ENCODE data around the gene SIM2. TPM values are rescaled to one million over a fixed set of nuclear protein-coding genes. Genes with fewer than 3 reads are reported as not detected.
A peak's percentile ranks its signal among the peaks of the same experiment; 100 is the strongest.

The SIM2 gene
- total and polyA plus RNA-seq, 2 experiments from 2014 or later = 0.14 TPM; not detected in 1

DNA sequence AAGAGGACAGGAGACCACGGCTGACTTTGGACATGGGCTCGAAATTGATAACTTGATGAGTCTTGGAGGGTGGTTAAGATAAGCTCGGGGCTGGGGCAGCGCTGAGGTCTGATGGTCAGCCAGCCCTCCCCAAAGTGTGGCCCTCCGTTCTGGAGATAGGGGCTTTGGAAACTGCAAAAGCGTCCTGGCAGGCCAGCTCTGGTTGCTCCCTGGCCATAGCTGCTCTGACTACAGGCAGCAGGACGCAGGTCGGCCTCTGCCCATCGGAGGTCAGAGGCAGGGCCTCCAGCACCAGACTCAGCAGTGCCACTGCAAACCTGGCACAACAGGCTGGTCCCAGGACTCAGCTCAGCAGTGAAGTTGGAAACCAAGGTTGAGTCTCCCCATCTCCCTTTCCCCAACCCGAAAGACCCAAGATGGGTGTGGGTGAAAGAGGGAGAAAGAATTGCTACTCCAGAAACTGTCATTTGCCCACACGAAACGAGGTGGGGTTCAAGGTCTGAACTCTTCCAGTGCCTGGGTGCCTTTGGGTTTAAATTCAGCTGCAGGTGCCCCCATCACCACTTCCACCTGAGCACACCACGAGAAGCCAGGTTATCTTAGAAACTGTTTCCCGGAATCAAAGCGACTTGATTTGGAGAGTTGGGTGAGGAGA is 4.8 kb downstream of the SIM2 start:
- no peaks in the 10 kb centered on the region for H3F3A ChIP-seq (ENCODE audit: insufficient read depth)
- no peak overlapping the region for H3K9ac ChIP-seq
- no peak for DNase-seq
- TF ChIP-seq EZH2phosphoT487 (IDR thresholded peaks at IDR 0.05; ENCODE audit: insufficient read depth, low read depth) (0 out of 2 replicates have a peak, but pooled peaks have one; percentile 38), EZH2 (IDR thresholded peaks at IDR 0.05; ENCODE audit: insufficient read depth, poor library complexity, severe bottlenecking) (peak; percentile 26)
- in situ Hi-C loops (cut with MboI) = no loop called here
- H3K27me3 ChIP-seq (replicated peaks; ENCODE audit: insufficient read depth) = peaks cover 94% of the 10 kb centered on the region
- no peak overlapping the region for H3K4me3 ChIP-seq
- no peaks in the 10 kb centered on the region for H3K9me3 ChIP-seq (ENCODE audit: low read depth)
- H2AFZ ChIP-seq = no peak overlapping the region
- WGBS, 2 experiments (ENCODE audit: low coverage in 1 of 2, low lambda C conversion rate in 2 of 2, missing lambda C conversion rate in 2 of 2) = 8 to 12% methylated on average over 15 of the region's 15 CpGs
- no peaks in the 10 kb centered on the region for H3K4me1 ChIP-seq (ENCODE audit: insufficient read depth)
- H3K79me2 ChIP-seq (ENCODE audit: insufficient read depth) = no peaks in the 10 kb centered on the region
- H3K36me3 ChIP-seq (ENCODE audit: low read depth) = no peaks in the 10 kb centered on the region
- no peaks in the 10 kb centered on the region for H3K9me2 ChIP-seq (ENCODE audit: insufficient read depth)
- H3K4me2 ChIP-seq (ENCODE audit: unreplicated experiment) = no peak overlapping the region
- H3K27ac ChIP-seq = no peak overlapping the region
- no peaks in the 10 kb centered on the region for H4K20me1 ChIP-seq (ENCODE audit: insufficient read depth)

GRCh38 chr21:36704281-36704957 is 5.5 kb downstream of the SIM2 start:
- peaks cover 97% of the 10 kb centered on the region for H3K27me3 ChIP-seq (replicated peaks; ENCODE audit: insufficient read depth)
- no peak overlapping the region for H3K9ac ChIP-seq
- no peak overlapping the region for H3K4me2 ChIP-seq (ENCODE audit: unreplicated experiment)
- H4K20me1 ChIP-seq (ENCODE audit: insufficient read depth) = no peaks in the 10 kb centered on the region
- in situ Hi-C loops (cut with MboI) = no loop called here
- TF ChIP-seq EZH2phosphoT487 (IDR thresholded peaks at IDR 0.05; ENCODE audit: insufficient read depth, low read depth) (no peak), EZH2 (IDR thresholded peaks at IDR 0.05; ENCODE audit: insufficient read depth, poor library complexity, severe bottlenecking) (peak; percentile 76)
- no peaks in the 10 kb centered on the region for H3K4me1 ChIP-seq (ENCODE audit: insufficient read depth)
- H3K27ac ChIP-seq = no peak overlapping the region
- no peaks in the 10 kb centered on the region for H3K36me3 ChIP-seq (ENCODE audit: low read depth)
- no peaks in the 10 kb centered on the region for H3K9me3 ChIP-seq (ENCODE audit: low read depth)
- DNase-seq = no peak
- WGBS, 2 experiments (ENCODE audit: low coverage in 1 of 2, low lambda C conversion rate in 2 of 2, missing lambda C conversion rate in 2 of 2) = 5 to 10% methylated on average over 41 to 47 of the region's 49 CpGs
- H3F3A ChIP-seq (ENCODE audit: insufficient read depth) = no peaks in the 10 kb centered on the region
- H3K79me2 ChIP-seq (ENCODE audit: insufficient read depth) = no peaks in the 10 kb centered on the region
- H3K4me3 ChIP-seq = no peak overlapping the region
- H3K9me2 ChIP-seq (ENCODE audit: insufficient read depth) = no peaks in the 10 kb centered on the region
- H2AFZ ChIP-seq = no peak overlapping the region

DNA sequence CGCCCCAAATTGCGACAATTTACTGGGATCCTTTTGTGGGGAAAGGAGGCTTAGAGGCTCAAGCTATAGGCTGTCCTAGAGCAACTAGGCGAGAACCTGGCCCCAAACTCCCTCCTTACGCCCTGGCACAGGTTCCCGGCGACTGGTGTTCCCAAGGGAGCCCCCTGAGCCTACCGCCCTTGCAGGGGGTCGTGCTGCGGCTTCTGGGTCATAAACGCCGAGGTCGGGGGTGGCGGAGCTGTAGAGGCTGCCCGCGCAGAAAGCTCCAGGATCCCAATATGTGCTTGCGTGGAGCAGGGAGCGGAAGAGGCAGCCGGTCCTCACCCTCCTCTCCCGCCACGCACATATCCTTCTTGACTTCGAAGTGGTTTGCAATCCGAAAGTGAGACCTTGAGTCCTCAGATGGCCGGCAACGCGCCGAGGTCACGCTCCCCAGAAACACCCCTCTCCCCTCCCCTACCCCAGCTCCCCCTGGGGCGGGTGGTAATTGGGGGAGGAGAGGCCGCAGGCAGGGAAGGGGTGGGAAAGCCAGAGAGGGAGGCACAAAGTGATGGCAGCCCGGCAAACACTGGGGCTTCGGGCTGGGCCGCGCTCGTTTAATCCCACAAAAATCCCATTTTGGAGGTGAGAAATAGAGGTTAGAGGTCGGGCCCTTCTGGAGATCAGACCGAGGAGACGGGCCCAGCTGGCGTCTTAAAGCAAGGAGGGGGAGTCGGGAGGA is 6.2 kb downstream of the SIM2 start:
- no peaks in the 10 kb centered on the region for H3K4me1 ChIP-seq (ENCODE audit: insufficient read depth)
- no peaks in the 10 kb centered on the region for H3K79me2 ChIP-seq (ENCODE audit: insufficient read depth)
- H3K36me3 ChIP-seq (ENCODE audit: low read depth) = no peaks in the 10 kb centered on the region
- H3K9ac ChIP-seq = no peak overlapping the region
- in situ Hi-C loops (cut with MboI) = no loop called here
- H4K20me1 ChIP-seq (ENCODE audit: insufficient read depth) = no peaks in the 10 kb centered on the region
- TF ChIP-seq EZH2 (IDR thresholded peaks at IDR 0.05; ENCODE audit: insufficient read depth, poor library complexity, severe bottlenecking) (peak; percentile 49), EZH2phosphoT487 (IDR thresholded peaks at IDR 0.05; ENCODE audit: insufficient read depth, low read depth) (no peak; the same call in 1 of the 2 replicates)
- DNase-seq = no peak
- H3K4me3 ChIP-seq = no peak overlapping the region
- H3K9me3 ChIP-seq (ENCODE audit: low read depth) = no peaks in the 10 kb centered on the region
- no peak overlapping the region for H3K4me2 ChIP-seq (ENCODE audit: unreplicated experiment)
- no peak overlapping the region for H2AFZ ChIP-seq
- WGBS, 2 experiments (ENCODE audit: low coverage in 1 of 2, low lambda C conversion rate in 2 of 2, missing lambda C conversion rate in 2 of 2) = 4% methylated on average over 22 to 39 of the region's 39 CpGs
- peaks cover 97% of the 10 kb centered on the region for H3K27me3 ChIP-seq (replicated peaks; ENCODE audit: insufficient read depth)
- no peaks in the 10 kb centered on the region for H3F3A ChIP-seq (ENCODE audit: insufficient read depth)
- no peak overlapping the region for H3K27ac ChIP-seq
- no peaks in the 10 kb centered on the region for H3K9me2 ChIP-seq (ENCODE audit: insufficient read depth)

DNA sequence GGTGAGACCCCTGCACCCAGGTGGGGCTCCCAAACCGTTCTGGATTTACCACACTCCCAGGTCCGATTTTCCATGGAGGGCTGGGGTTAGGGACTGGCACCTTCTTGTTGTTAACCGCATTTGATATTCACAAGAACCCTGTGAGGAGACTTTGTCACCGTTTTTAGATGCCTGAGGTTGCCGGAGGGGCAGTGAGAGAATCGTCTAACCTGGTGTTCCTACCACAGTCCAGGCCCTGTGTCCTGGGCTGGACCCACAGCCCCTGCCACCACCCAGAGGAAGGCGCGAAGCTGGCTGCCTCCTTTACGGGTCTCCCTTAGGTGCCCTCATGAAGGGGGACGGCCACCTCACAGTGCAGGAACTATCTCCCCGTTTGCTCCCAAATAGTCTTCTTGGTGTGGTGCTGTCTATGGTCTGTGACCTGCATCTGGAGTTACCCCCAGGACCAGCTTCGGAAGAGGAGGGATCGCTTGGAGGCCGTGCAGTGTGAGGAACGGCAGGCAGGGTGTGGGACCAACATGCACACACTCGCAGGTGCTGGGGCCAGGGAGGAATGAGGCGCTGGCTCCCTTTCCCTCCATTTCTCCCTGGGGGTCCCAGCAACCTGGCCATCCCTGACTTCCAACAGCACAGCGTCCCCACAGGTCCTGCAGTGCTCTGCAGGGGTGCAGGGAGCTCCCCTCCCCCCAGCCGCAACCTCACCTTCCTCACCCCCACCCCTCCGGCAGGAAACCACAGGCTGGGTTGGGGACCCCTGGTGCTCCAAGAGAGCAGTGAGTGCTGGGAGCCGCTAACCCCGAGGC is 7.0 kb downstream of the SIM2 start:
- H3F3A ChIP-seq (ENCODE audit: insufficient read depth) = no peaks in the 10 kb centered on the region
- H2AFZ ChIP-seq = no peak overlapping the region
- in situ Hi-C loops (cut with MboI) = no loop called here
- H3K9me2 ChIP-seq (ENCODE audit: insufficient read depth) = no peaks in the 10 kb centered on the region
- H3K4me2 ChIP-seq (ENCODE audit: unreplicated experiment) = no peak overlapping the region
- H3K79me2 ChIP-seq (ENCODE audit: insufficient read depth) = no peaks in the 10 kb centered on the region
- no peaks in the 10 kb centered on the region for H3K9me3 ChIP-seq (ENCODE audit: low read depth)
- H3K27me3 ChIP-seq (replicated peaks; ENCODE audit: insufficient read depth) = peaks cover 97% of the 10 kb centered on the region
- no peak overlapping the region for H3K27ac ChIP-seq
- H3K9ac ChIP-seq = no peak overlapping the region
- no peak for DNase-seq
- TF ChIP-seq EZH2 (IDR thresholded peaks at IDR 0.05; ENCODE audit: insufficient read depth, poor library complexity, severe bottlenecking) (no peak), EZH2phosphoT487 (IDR thresholded peaks at IDR 0.05; ENCODE audit: insufficient read depth, low read depth) (no peak; the same call in 1 of the 2 replicates)
- no peaks in the 10 kb centered on the region for H3K4me1 ChIP-seq (ENCODE audit: insufficient read depth)
- no peaks in the 10 kb centered on the region for H3K36me3 ChIP-seq (ENCODE audit: low read depth)
- H4K20me1 ChIP-seq (ENCODE audit: insufficient read depth) = no peaks in the 10 kb centered on the region
- WGBS, 2 experiments (ENCODE audit: low coverage in 1 of 2, low lambda C conversion rate in 2 of 2, missing lambda C conversion rate in 2 of 2) = 9 to 11% methylated on average over 22 of the region's 22 CpGs
- H3K4me3 ChIP-seq = no peak overlapping the region

All from GM23248 (cell line).